ENCODE measurements around the gene SIPA1.

Gene SIPA1

DNA sequence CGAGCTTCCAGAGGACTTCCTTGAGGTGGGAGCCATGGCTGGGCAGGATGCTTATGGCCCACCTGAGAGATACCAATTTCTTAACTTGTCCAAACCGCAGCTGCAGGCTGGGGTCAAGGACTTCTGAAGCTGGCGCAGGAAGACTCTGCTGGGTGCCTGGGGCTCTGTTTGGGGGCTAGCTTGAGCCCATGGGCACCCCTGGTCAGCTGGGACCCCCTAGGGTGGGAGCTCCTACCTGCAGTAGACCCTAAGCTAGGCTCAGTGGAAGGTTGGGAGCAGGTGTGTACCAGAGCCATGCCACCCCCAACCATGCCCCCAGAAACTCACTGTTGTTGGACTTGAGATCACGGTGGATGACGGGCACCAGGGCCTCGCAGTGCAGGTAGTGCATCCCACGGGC lies 25.2 kb upstream of the SIPA1 start:
- Histone ChIP-seq H3K36me3 (ENCODE audit: insufficient read depth, low read length) (peaks cover 13% of the 10 kb centered on the region), H3K9me3 (ENCODE audit: low read length) (no peaks in the 10 kb centered on the region), H3K9ac (ENCODE audit: low read length) (peak overlapping the region; percentile 82; the same call in 1 of the 2 replicates), H3K9me2 (ENCODE audit: low read depth, low read length) (no peaks in the 10 kb centered on the region), H3K27ac (ENCODE audit: low read depth, low read length, poor library complexity, severe bottlenecking) (no peak overlapping the region), H3K4me1 (ENCODE audit: insufficient read depth, low read length, severe bottlenecking) (peaks cover 42% of the 10 kb centered on the region), H3K79me2 (ENCODE audit: insufficient read depth, low read length) (peaks cover 9% of the 10 kb centered on the region; the same call in 1 of the 2 replicates), H3K4me3 (ENCODE audit: low read depth, low read length, poor library complexity, severe bottlenecking) (peak overlapping the region; percentile 83), H3K4me2 (ENCODE audit: low read length) (peak overlapping the region; percentile 73), H2AFZ (ENCODE audit: low read length) (no peak overlapping the region), H3K27me3 (ENCODE audit: insufficient read depth, low read length) (no peaks in the 10 kb centered on the region), H3F3A (ENCODE audit: insufficient read depth, low read length) (no peaks in the 10 kb centered on the region), H4K20me1 (ENCODE audit: insufficient read depth, low read length) (no peaks in the 10 kb centered on the region)
- TF ChIP-seq, protein P1, sequence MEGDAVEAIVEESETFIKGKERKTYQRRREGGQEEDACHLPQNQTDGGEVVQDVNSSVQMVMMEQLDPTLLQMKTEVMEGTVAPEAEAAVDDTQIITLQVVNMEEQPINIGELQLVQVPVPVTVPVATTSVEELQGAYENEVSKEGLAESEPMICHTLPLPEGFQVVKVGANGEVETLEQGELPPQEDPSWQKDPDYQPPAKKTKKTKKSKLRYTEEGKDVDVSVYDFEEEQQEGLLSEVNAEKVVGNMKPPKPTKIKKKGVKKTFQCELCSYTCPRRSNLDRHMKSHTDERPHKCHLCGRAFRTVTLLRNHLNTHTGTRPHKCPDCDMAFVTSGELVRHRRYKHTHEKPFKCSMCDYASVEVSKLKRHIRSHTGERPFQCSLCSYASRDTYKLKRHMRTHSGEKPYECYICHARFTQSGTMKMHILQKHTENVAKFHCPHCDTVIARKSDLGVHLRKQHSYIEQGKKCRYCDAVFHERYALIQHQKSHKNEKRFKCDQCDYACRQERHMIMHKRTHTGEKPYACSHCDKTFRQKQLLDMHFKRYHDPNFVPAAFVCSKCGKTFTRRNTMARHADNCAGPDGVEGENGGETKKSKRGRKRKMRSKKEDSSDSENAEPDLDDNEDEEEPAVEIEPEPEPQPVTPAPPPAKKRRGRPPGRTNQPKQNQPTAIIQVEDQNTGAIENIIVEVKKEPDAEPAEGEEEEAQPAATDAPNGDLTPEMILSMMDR (IDR thresholded peaks at IDR 0.05; ENCODE audit: low read length) = no peak
- no peak for TF ChIP-seq EZH2 (IDR thresholded peaks at IDR 0.05; ENCODE audit: borderline replicate concordance, low read length)

DNA sequence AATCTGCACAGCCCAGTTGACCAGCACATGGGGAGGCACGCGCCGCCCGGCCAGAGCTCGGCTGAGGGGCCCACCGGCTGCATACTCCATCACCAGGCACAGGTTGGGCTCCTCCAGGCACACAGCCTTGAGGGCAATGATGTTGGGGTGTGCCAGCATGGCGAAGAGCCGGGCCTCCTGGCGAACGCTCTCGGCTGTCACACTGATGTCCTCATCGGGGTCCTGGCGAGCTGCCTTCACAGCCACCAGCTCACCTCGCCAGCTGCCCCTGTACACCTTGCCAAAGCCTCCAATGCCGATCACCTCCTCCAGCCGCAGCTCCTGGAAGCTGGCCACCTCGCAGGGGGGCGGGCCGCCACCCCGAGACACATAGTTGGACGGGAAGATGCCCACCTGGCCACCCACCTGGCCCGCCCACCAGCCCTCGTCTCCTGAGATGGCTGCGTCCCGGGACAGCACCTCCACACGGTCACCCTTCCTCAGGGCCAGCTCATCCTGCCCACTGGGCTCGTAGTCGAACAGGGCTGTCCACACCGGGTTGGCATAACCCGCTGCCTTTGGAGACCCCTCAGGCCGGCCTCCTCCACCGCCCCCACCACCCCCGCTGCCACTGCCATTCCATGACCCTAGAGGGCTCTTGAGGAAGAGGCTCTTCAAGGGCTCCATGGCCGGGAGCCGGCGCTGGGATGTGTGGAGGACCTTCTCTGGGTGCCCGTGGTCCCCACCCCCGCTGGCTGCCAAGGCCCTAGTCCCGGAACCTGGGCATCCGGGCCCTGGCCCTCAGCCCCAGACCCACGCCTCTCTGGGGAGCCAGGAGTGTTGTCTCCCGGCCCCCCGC lies 24.6 kb upstream of the SIPA1 start:
- Histone ChIP-seq H3K27me3 (ENCODE audit: insufficient read depth, low read length) (no peaks in the 10 kb centered on the region), H2AFZ (ENCODE audit: low read length) (no peak overlapping the region), H3K9me2 (ENCODE audit: low read depth, low read length) (no peaks in the 10 kb centered on the region), H3F3A (ENCODE audit: insufficient read depth, low read length) (no peaks in the 10 kb centered on the region), H4K20me1 (ENCODE audit: insufficient read depth, low read length) (no peaks in the 10 kb centered on the region), H3K9ac (ENCODE audit: low read length) (peak overlapping the region; percentile 82), H3K27ac (ENCODE audit: low read depth, low read length, poor library complexity, severe bottlenecking) (peak overlapping the region; percentile 77), H3K4me1 (ENCODE audit: insufficient read depth, low read length, severe bottlenecking) (peaks cover 48% of the 10 kb centered on the region), H3K4me3 (ENCODE audit: low read depth, low read length, poor library complexity, severe bottlenecking) (peak overlapping the region; percentile 83), H3K36me3 (ENCODE audit: insufficient read depth, low read length) (peaks cover 13% of the 10 kb centered on the region), H3K79me2 (ENCODE audit: insufficient read depth, low read length) (peaks cover 9% of the 10 kb centered on the region; the same call in 1 of the 2 replicates), H3K4me2 (ENCODE audit: low read length) (peak overlapping the region; percentile 73), H3K9me3 (ENCODE audit: low read length) (no peaks in the 10 kb centered on the region)
- TF ChIP-seq, protein P1 (IDR thresholded peaks at IDR 0.05; ENCODE audit: low read length) = no peak
- no peak for TF ChIP-seq EZH2 (IDR thresholded peaks at IDR 0.05; ENCODE audit: borderline replicate concordance, low read length)

DNA sequence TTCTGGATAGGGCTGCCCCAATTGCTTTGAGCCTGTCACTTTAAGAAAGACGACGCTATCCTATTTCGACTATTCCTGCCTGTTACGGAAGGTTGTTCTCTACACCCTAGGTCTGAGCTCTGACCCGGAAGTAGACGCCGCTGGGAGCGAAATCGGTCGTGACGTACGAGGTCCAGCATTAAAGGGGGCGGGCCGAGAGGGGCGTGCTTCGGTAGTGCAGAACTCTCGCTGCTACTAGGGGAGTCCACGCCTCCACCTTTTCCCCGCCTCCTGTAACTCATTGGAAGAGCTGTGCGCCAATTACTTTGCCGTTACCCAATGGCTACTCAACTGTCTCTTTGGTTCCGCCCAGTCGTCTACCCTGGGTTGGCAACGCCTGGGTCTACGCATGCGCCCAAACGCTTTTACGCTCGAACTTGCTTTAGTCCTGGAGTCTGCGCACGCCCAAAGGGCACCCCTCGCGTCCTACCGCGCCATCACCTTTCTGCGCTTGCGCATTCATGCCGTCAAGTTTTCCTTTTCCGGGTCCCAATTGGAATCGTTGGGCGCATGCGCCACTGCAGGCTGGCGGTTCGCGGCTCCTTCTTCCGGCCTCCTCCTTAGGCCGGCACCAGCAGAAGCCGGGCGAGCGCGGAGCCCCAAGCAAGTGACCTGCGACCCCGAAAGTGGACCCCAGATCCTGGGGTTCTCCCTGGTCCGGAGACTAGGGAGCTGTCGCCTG lies 22.5 kb upstream of the SIPA1 start, which contains the start of gene PCNX3:
TSS of gene PCNX3 (plus strand) at position 548 of the 721 bp plus-strand sequence. CDS start 536 bp downstream, outside the sequence.
- no peak within 1 kb of the TSS for H2AFZ ChIP-seq (ENCODE audit: low read length)
- peaks cover 58% of the 10 kb centered on the region for H3K4me1 ChIP-seq (ENCODE audit: insufficient read depth, low read length, severe bottlenecking)
- H3K4me2 ChIP-seq (ENCODE audit: low read length) = peak within 1 kb of the TSS; percentile 98
- H4K20me1 ChIP-seq (ENCODE audit: insufficient read depth, low read length) = no peaks in the 10 kb centered on the region
- peak within 1 kb of the TSS; percentile 93 for H3K9ac ChIP-seq (ENCODE audit: low read length)
- TF ChIP-seq, protein P1 (IDR thresholded peaks at IDR 0.05; ENCODE audit: low read length) = no peak
- no peak for TF ChIP-seq EZH2 (IDR thresholded peaks at IDR 0.05; ENCODE audit: borderline replicate concordance, low read length)
- H3K36me3 ChIP-seq (ENCODE audit: insufficient read depth, low read length) = peaks cover 33% of the 10 kb centered on the region
- H3K9me2 ChIP-seq (ENCODE audit: low read depth, low read length) = no peaks in the 10 kb centered on the region
- H3K79me2 ChIP-seq (ENCODE audit: insufficient read depth, low read length) = peaks cover 9% of the 10 kb centered on the region; the same call in 1 of the 2 replicates
- H3K9me3 ChIP-seq (ENCODE audit: low read length) = no peaks in the 10 kb centered on the region
- no peaks in the 10 kb centered on the region for H3F3A ChIP-seq (ENCODE audit: insufficient read depth, low read length)
- H3K27ac ChIP-seq (ENCODE audit: low read depth, low read length, poor library complexity, severe bottlenecking) = peak within 1 kb of the TSS; percentile 77
- no peaks in the 10 kb centered on the region for H3K27me3 ChIP-seq (ENCODE audit: insufficient read depth, low read length)
- peak within 1 kb of the TSS; percentile 83 for H3K4me3 ChIP-seq (ENCODE audit: low read depth, low read length, poor library complexity, severe bottlenecking)

Measured in OCI-LY1 (cell line).